Measurements from ENCODE around the gene ZNF618.

Gene ZNF618

GRCh38 chr9:113998114-113998513, 122.0 kb downstream of the ZNF618 start:
- no peak for DNase-seq (ENCODE audit: extremely low spot score)
- ChIA-PET CTCF (no interaction called here), POLR2A (no interaction called here)
- no peak for TF ChIP-seq CTCF (IDR thresholded peaks at IDR 0.05; ENCODE audit: control extremely low read depth, extremely low read depth, low read depth, missing control alignments)

- CTCF ChIA-PET, result no interaction called here
- TF ChIP-seq CTCF (IDR thresholded peaks at IDR 0.05; ENCODE audit: control extremely low read depth, extremely low read depth, low read depth, missing control alignments), result no peak
- DNase-seq (ENCODE audit: extremely low spot score), result no peak
- POLR2A ChIA-PET, result no interaction called here
These were observed 122.6 kb downstream of the ZNF618 start for GRCh38 chr9:113998525-113999255.

GRCh38 chr9:113999256-114000062, 123.3 kb downstream of the ZNF618 start:
- no peak for TF ChIP-seq CTCF (IDR thresholded peaks at IDR 0.05; ENCODE audit: control extremely low read depth, extremely low read depth, low read depth, missing control alignments)
- CTCF ChIA-PET, result no interaction called here
- POLR2A ChIA-PET, result no interaction called here
- no peak for DNase-seq (ENCODE audit: extremely low spot score)

GRCh38 chr9:114000063-114000454, 124.0 kb downstream of the ZNF618 start:
- ChIA-PET POLR2A (no interaction called here), CTCF (no interaction called here)
- no peak for TF ChIP-seq CTCF (IDR thresholded peaks at IDR 0.05; ENCODE audit: control extremely low read depth, extremely low read depth, low read depth, missing control alignments)
- DNase-seq (ENCODE audit: extremely low spot score), result no peak

GRCh38 chr9:114000671-114001409, 124.7 kb downstream of the ZNF618 start:
- CTCF ChIA-PET, result no interaction called here
- POLR2A ChIA-PET, result no interaction called here
- no peak for DNase-seq (ENCODE audit: extremely low spot score)
- no peak for TF ChIP-seq CTCF (IDR thresholded peaks at IDR 0.05; ENCODE audit: control extremely low read depth, extremely low read depth, low read depth, missing control alignments)

- no peak for TF ChIP-seq CTCF (IDR thresholded peaks at IDR 0.05; ENCODE audit: control extremely low read depth, extremely low read depth, low read depth, missing control alignments)
- DNase-seq (ENCODE audit: extremely low spot score), result no peak
- ChIA-PET POLR2A (no interaction called here), CTCF (no interaction called here)
These were observed 125.2 kb downstream of the ZNF618 start for GRCh38 chr9:114001410-114001685.
